Psoas muscle (tissue), 8 donors: Measurements from ENCODE around the gene POFUT2. TPM values are rescaled to one million over a fixed set of nuclear protein-coding genes. Genes with fewer than 3 reads are reported as not detected.
A peak's percentile ranks its signal among the peaks of the same experiment; 100 is the strongest.

ENCODE experiments used
- ATAC-seq, 4 donors: fragments of 200-7000 bp; cut with Tn5 transposase; one replicate each; pipeline ENCODE4 v1.9.1; 2020; ENCODE audit warnings: moderate library complexity in 3 of 4, mild to moderate bottlenecking in 2 of 4
- DNase-seq, 2 donors: peaks; one replicate each; pipeline ENCODE4 v3.0.0-alpha.2; 2020
- H3K27ac ChIP-seq: fragments of 200-600 bp; one replicate; pipeline ENCODE4 v1.8.0; 2022
- H3K27me3 ChIP-seq, 3 donors: fragments of 200-600 bp in 1 of 3; one replicate each; pipeline versions ENCODE4 v1.6.1 to v1.8.0; 2013 to 2022; ENCODE audit warnings: low read length in 2 of 3, mild to moderate bottlenecking in 2 of 3, moderate library complexity in 1 of 3; ENCODE audit not compliant: insufficient read depth in 3 of 3
- H3K36me3 ChIP-seq, 2 donors: fragments of 200-600 bp in 1 of 2; one replicate each; pipeline versions ENCODE4 v1.6.1 to v1.8.0; 2013 to 2022; ENCODE audit warnings: low read depth in 1 of 2, mild to moderate bottlenecking in 1 of 2, moderate library complexity in 1 of 2; ENCODE audit not compliant: insufficient read depth in 1 of 2
- H3K4me1 ChIP-seq: fragments of 200-600 bp; one replicate; pipeline ENCODE4 v1.8.0; 2022
- H3K4me3 ChIP-seq: fragments of 200-600 bp; one replicate; pipeline ENCODE4 v1.8.0; 2022; ENCODE audit warnings: mild to moderate bottlenecking
- H3K9me3 ChIP-seq: fragments of 200-600 bp; one replicate; pipeline ENCODE4 v1.8.0; 2022
- CTCF ChIP-seq: fragments of 200-600 bp; IDR thresholded peaks from one replicate; pipeline ENCODE4 v1.8.0; 2022; ENCODE audit warnings: antibody characterized with exemption
- WGBS, 3 donors: extraction: QIAGEN DNeasy Blood & Tissue Kit; methylation state at CpG; one replicate each; pipeline versions ENCODE4 v1.1.6 to v1.1.7; 2013; 5-methylcytosine and 5-hydroxymethylcytosine counted together
- intact Hi-C, 2 donors: fragments of 100-400 bp; cut with DNase I; formaldehyde crosslinking; loops; one replicate each; pipeline versions ENCODE4 v1.11.0 to v1.14.2; 2022
- polyA plus RNA-seq, 3 donors: library from polyadenylated mRNA; stranded (reverse); fragments of 200-250 nt; gene quantifications; one replicate each; pipeline ENCODE4 v1.2.3, GENCODE V29; 2013
- total RNA-seq, 4 donors: library from RNA; stranded (reverse); fragmentation: NEBNext Ultra II Directional in 2 of 4; extraction: Animal tissue kit (Norgen Biotek cat#: 25700) in 2 of 4; gene quantifications; one replicate each; pipeline versions ENCODE4 v1.2.1 to v1.2.4, GENCODE V29; 2021 to 2023
- donor health status: healthy with polysubstance abuse.
- donor health status: DM: no; HTN: no; CAD: no; lungs with moderate emphysema.
- donor health status: Bipolar disorder and iron deficiency.
- donor health status: healthy.
- donor health status: DM: yes; HTN: yes; CAD: no.
- donor health status: DM: no; HTN: no; CAD: no.
- donor health status: DM: no; HTN: no; CAD: no.
- donor health status: DM: yes; HTN: yes; CAD: no.

Gene POFUT2
- total and polyA plus RNA-seq, 7 donors, result 5.6 to 13.9 (median 10.8) TPM

GRCh38 chr21:45288441-45288841 is 746 bp upstream of the POFUT2 start:
- ATAC-seq, result peak in 1 of 4 donors; percentile 2
- peaks cover 2 to 28% of the 10 kb centered on the region in 2 donors for H3K36me3 ChIP-seq
- no peaks in the 10 kb centered on the region for H3K27me3 ChIP-seq
- H3K4me3 ChIP-seq, result peak overlapping the region; percentile 75
- peak overlapping the region; percentile 71 for H3K27ac ChIP-seq
- DNase-seq, result no peak
- H3K9me3 ChIP-seq, result no peaks in the 10 kb centered on the region
- intact Hi-C loops, result loop anchor here (5.0 to 10.0 kb wide), 3 partner anchors 146 to 346 kb away; partner anchors contain the start of gene SLX9 (in 2 of the 2)
- H3K4me1 ChIP-seq, result peaks cover 23% of the 10 kb centered on the region
- no peak for TF ChIP-seq CTCF
- 8 to 13% (median 10%) methylated on average over 25 to 34 of the region's 34 CpGs for WGBS, 3 donors

GRCh38 chr21:45286671-45287437 is 841 bp downstream of the POFUT2 start:
- Histone ChIP-seq H3K27me3 (no peaks in the 10 kb centered on the region), H3K36me3 (peaks cover 2 to 41% of the 10 kb centered on the region in 2 donors), H3K9me3 (no peaks in the 10 kb centered on the region), H3K27ac (no peak overlapping the region), H3K4me1 (peaks cover 14% of the 10 kb centered on the region), H3K4me3 (peak overlapping the region; percentile 75)
- WGBS, 3 donors, result 6 to 10% (median 10%) methylated on average over 40 to 54 of the region's 54 CpGs
- intact Hi-C loops, result loop anchor here (5.0 to 10.0 kb wide), 3 partner anchors 145 to 345 kb away; partner anchors contain the start of gene SLX9 (in 2 of the 2)
- no peak for ATAC-seq
- DNase-seq, result peak; percentile 38 to 53
- TF ChIP-seq CTCF, result no peak

- no peak for TF ChIP-seq CTCF
- H3K27ac ChIP-seq, result no peak overlapping the region
- peak in 1 of 2 donors; percentile 27 for DNase-seq
- peaks cover 2 to 56% of the 10 kb centered on the region in 2 donors for H3K36me3 ChIP-seq
- H3K4me3 ChIP-seq, result no peak overlapping the region
- no peaks in the 10 kb centered on the region for H3K27me3 ChIP-seq
- 89 to 92% (median 92%) methylated on average over 28 of the region's 28 CpGs for WGBS, 3 donors
- H3K9me3 ChIP-seq, result no peaks in the 10 kb centered on the region
- no peak for ATAC-seq
- H3K4me1 ChIP-seq, result peaks cover 14% of the 10 kb centered on the region
- intact Hi-C loops, result loop anchor here (5.0 to 10.0 kb wide), 3 partner anchors 143 to 343 kb away; partner anchors contain the start of gene SLX9 (in 2 of the 2)
Measured at GRCh38 chr21:45285266-45285931, 2.3 kb downstream of the POFUT2 start.

GRCh38 chr21:45284456-45284741 is 3.3 kb downstream of the POFUT2 start:
- H3K27me3 ChIP-seq, result no peaks in the 10 kb centered on the region
- H3K9me3 ChIP-seq, result no peaks in the 10 kb centered on the region
- H3K27ac ChIP-seq, result no peak overlapping the region
- ATAC-seq, result no peak
- WGBS, 3 donors, result 93 to 95% (median 93%) methylated on average over 4 of the region's 4 CpGs
- no peak overlapping the region for H3K4me3 ChIP-seq
- DNase-seq, result peak in 1 of 2 donors; percentile 36
- TF ChIP-seq CTCF, result no peak
- intact Hi-C loops, result loop anchor here in 1 of 2 donors (10.0 kb wide), 1 partner anchor 340 kb away; the partner anchor contains the start of gene SLX9
- peaks cover 14% of the 10 kb centered on the region for H3K4me1 ChIP-seq
- peaks cover 2 to 66% of the 10 kb centered on the region in 2 donors for H3K36me3 ChIP-seq
